Measurements from ENCODE around the gene ETV3L. TPM values are rescaled to one million over a fixed set of nuclear protein-coding genes. Genes with fewer than 3 reads are reported as not detected.

Gene ETV3L
- total RNA-seq, 2 experiments from 2014 or later: not detected

DNA sequence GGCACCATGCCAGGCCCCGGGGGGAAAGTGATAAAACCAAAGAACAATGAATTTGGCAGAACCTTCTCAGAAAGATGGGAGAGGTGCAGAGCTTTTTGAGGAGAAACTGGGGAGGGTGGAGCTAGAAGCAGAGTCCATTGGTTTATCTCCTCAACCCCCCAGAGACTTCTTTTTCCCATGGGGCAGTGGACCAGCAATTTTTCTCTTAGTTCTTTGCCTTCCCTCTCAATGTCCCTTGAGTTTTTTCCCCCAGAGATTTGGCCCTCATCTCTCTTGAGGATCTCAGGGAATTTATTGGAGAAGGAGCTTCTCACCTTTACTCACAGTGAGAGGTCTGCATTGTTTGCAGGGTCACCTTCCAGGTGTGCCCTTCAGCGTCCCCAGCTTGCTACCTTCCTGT lies 48.8 kb downstream of the ETV3L start:
- intact Hi-C loops (cut with micrococcal nuclease): no loop called here
- H3K36me3 Mint-ChIP-seq (ENCODE audit: low read depth): no peaks in the 10 kb centered on the region
- no peak overlapping the region for H3K27ac Mint-ChIP-seq
- ChIA-PET CTCF (interaction anchor here (1.2 to 1.5 kb wide), 3 partner anchors 20 to 80 kb away, joined by 3 to 4 read pairs (median 3); no protein-coding TSS in a partner anchor), POLR2A (no interaction called here)
- H3K4me3 Mint-ChIP-seq: no peak overlapping the region
- ATAC-seq (no peak), DNase-seq (no peak)
- peaks cover 10% of the 10 kb centered on the region for H3K4me1 Mint-ChIP-seq (ENCODE audit: low read depth)
- peaks cover 56% of the 10 kb centered on the region for H3K27me3 Mint-ChIP-seq
- peaks cover 5% of the 10 kb centered on the region for H3K9me3 Mint-ChIP-seq
- TF ChIP-seq, protein P1, sequence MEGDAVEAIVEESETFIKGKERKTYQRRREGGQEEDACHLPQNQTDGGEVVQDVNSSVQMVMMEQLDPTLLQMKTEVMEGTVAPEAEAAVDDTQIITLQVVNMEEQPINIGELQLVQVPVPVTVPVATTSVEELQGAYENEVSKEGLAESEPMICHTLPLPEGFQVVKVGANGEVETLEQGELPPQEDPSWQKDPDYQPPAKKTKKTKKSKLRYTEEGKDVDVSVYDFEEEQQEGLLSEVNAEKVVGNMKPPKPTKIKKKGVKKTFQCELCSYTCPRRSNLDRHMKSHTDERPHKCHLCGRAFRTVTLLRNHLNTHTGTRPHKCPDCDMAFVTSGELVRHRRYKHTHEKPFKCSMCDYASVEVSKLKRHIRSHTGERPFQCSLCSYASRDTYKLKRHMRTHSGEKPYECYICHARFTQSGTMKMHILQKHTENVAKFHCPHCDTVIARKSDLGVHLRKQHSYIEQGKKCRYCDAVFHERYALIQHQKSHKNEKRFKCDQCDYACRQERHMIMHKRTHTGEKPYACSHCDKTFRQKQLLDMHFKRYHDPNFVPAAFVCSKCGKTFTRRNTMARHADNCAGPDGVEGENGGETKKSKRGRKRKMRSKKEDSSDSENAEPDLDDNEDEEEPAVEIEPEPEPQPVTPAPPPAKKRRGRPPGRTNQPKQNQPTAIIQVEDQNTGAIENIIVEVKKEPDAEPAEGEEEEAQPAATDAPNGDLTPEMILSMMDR (IDR thresholded peaks at IDR 0.05): no peak

DNA sequence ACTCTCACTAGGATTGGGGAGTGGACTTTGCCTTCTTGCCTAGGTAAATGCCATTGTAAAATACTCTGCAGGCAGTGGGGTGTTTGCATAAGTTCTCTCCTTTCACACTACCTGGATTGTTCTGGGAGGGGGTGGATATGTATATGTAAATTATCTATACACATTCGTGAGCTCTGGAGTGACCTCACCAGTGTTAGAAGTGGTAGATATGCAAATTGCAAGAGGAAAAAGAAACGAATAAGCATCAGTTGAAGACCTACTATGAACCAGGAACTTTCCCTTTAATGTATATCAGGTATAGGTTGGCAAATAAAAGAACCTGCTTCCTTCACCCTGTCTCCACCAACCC lies 52.6 kb downstream of the ETV3L start:
- Mint-ChIP-seq H3K27ac (no peak overlapping the region), H3K4me1 (ENCODE audit: low read depth) (peaks cover 14% of the 10 kb centered on the region), H3K36me3 (ENCODE audit: low read depth) (no peaks in the 10 kb centered on the region), H3K9me3 (peaks cover 2% of the 10 kb centered on the region), H3K27me3 (peaks cover 63% of the 10 kb centered on the region), H3K4me3 (no peak overlapping the region)
- ChIA-PET CTCF (interaction anchor here (0.8 kb wide), 1 partner anchor 27 kb away, joined by 3 read pairs; no protein-coding TSS in a partner anchor), POLR2A (no interaction called here)
- DNase-seq (no peak), ATAC-seq (no peak)
- intact Hi-C loops (cut with micrococcal nuclease): no loop called here
- TF ChIP-seq, protein P1 (IDR thresholded peaks at IDR 0.05): no peak

DNA sequence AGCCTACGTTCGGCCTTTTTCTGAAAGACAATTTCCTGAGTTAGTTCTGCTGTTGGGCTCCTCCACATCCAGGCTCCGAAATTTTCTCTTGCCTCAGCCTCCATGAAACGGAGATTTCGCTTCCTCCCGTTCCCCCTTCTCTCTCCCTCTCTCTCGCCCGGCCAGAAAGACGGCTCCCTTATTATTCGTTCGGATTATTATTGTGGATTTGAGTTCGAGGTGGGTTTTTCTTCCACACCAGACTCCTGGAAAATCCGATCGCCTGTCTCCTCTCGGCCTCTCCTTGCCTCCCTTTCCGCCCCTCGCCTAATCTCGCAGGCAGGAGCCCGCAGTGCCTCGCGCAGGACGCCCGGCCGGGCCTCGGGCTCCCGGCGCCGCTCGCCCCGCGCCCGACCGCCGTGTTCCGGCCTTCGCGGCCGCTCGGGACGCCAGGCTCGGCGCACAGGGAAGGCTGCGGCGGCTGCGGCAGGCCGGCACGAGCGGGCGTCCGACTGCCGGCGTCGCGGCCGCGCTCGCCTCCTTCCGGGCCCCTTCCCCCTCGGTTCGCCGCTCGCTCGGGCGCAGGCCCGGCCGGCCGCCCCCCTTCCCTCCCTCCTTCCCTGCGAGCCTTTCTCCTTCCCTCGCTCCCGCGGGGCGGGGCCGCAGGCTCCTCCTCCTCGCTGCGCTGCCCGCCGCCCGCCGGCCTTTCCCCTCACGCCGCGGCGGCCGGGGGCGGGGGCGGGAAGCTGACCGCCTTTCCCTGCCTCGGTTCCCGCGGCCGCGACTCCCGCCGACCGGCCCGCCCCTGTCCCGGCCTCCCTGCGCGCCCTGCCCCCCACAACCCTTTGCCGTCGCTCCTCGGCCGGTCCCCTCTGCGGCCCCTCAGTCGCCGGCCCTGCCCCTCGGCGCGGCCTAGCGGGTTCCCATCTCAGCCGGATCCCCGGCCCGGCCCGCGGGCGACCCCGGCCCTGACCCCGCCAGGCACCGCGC lies 54.1 kb downstream of the ETV3L start, which contains the start of gene ARHGEF11:
Gene ARHGEF11, minus strand, starts transcription at position 493 of the 969 bp plus-strand sequence. CDS start 1,412 bp downstream, outside the sequence.
- ChIA-PET CTCF (interaction anchor here (1.0 kb wide), 1 partner anchor 117 kb away, joined by 3 read pairs; no protein-coding TSS in a partner anchor), POLR2A (no interaction called here)
- intact Hi-C loops (cut with micrococcal nuclease): no loop called here
- Mint-ChIP-seq H3K36me3 (ENCODE audit: low read depth) (no peaks in the 10 kb centered on the region), H3K4me1 (ENCODE audit: low read depth) (peaks cover 14% of the 10 kb centered on the region), H3K27ac (no peak within 1 kb of the TSS), H3K27me3 (peaks cover 61% of the 10 kb centered on the region), H3K9me3 (no peaks in the 10 kb centered on the region), H3K4me3 (peak within 1 kb of the TSS; percentile 72)
- TF ChIP-seq, protein P1 (IDR thresholded peaks at IDR 0.05): no peak
- DNase-seq: peak; percentile 16
- ATAC-seq: peak; percentile 51

DNA sequence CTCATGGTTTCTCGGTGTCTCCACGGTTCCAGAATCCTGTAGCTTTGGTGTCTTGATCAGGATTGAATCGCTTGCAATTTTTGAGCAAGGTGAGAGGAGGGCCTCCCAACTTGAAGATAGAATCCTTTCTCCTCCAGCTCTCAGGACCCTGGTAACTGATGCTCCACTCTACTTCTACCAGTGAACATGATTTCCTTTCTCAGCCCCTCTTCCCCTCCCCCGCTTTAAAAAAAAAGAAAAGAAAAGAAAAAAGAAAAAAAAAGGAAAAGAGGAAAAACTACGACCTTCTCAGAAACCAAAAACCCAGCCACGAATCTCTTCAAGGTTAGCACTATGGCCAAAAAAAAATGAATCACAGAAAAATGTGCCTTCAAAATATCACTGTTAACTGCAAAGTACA lies 55.3 kb downstream of the ETV3L start:
- intact Hi-C loops (cut with micrococcal nuclease): no loop called here
- Mint-ChIP-seq H3K9me3 (no peaks in the 10 kb centered on the region), H3K4me1 (ENCODE audit: low read depth) (peaks cover 14% of the 10 kb centered on the region), H3K4me3 (no peak overlapping the region), H3K27ac (no peak overlapping the region), H3K27me3 (peaks cover 63% of the 10 kb centered on the region), H3K36me3 (ENCODE audit: low read depth) (no peaks in the 10 kb centered on the region)
- no peak for DNase-seq
- TF ChIP-seq, protein P1 (IDR thresholded peaks at IDR 0.05): no peak
- ChIA-PET POLR2A (no interaction called here), CTCF (interaction anchor here (1.0 to 1.1 kb wide), 2 partner anchors 115 to 155 kb away, joined by 3 read pairs; no protein-coding TSS in a partner anchor)
- ATAC-seq: no peak

DNA sequence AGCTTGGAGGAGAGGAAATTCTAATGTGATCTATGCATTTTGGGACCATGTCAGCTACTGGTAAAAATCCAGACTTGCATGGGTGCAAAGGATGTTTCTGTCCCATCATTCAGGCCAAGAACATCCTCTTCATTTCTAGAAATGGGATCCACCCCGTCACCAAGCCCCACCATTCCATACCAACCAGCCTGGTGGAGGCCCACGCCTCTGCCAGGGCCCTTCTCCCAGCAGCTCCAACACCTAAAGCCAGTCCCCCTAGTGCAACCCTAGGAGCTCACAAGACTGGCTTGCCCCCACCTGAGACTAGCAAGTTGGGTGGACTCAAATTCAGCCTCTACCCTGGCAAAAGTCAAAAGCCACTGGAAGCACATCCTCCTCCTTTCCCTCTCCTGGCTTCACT lies 55.9 kb downstream of the ETV3L start:
- no peak for DNase-seq
- H3K27me3 Mint-ChIP-seq: peaks cover 63% of the 10 kb centered on the region
- no peak overlapping the region for H3K27ac Mint-ChIP-seq
- ATAC-seq: no peak
- ChIA-PET POLR2A (no interaction called here), CTCF (interaction anchor here (1.1 kb wide), 1 partner anchor 154 kb away, joined by 3 read pairs; no protein-coding TSS in a partner anchor)
- peaks cover 14% of the 10 kb centered on the region for H3K4me1 Mint-ChIP-seq (ENCODE audit: low read depth)
- TF ChIP-seq, protein P1 (IDR thresholded peaks at IDR 0.05): no peak
- no peaks in the 10 kb centered on the region for H3K9me3 Mint-ChIP-seq
- intact Hi-C loops (cut with micrococcal nuclease): no loop called here
- H3K36me3 Mint-ChIP-seq (ENCODE audit: low read depth): no peaks in the 10 kb centered on the region
- H3K4me3 Mint-ChIP-seq: no peak overlapping the region

Data from activated CD8-positive, alpha-beta T cell treated with anti-CD3 and anti-CD28 coated beads for 36 hours (primary cell).